K562 (cell line): ENCODE results near the gene PACS1. TPM values are rescaled to one million over a fixed set of nuclear protein-coding genes. Genes with fewer than 3 reads are reported as not detected.

ENCODE experiments used
- CREBBP ChIP-seq: IDR thresholded peaks from one replicate; pipeline ENCODE4 v1.6.1; 2012; ENCODE audit warnings: low read depth, mild to moderate bottlenecking, control low read depth, inconsistent platforms, low read length
- EGR1 ChIP-seq: fragments of 450-650 bp; conservative IDR thresholded peaks from 2 replicates; pipeline ENCODE4 v1.6.1; 2017; ENCODE audit warnings: mild to moderate bottlenecking
- ILF3 ChIP-seq: fragments of 450-650 bp; IDR thresholded peaks from 2 replicates; pipeline ENCODE4 v1.6.1; 2018; ENCODE audit warnings: antibody characterized with exemption, mild to moderate bottlenecking, moderate library complexity, borderline replicate concordance
- KLF16 ChIP-seq: IDR thresholded peaks from 2 replicates; pipeline ENCODE4 v1.6.1; 2016; ENCODE audit warnings: antibody characterized with exemption
- MED1 ChIP-seq: sonication (generic); formaldehyde crosslinking; IDR thresholded peaks from 2 replicates; pipeline ENCODE4 v1.8.1; 2023; ENCODE audit warnings: missing genetic modification reagents, borderline replicate concordance
- MEF2A ChIP-seq: IDR thresholded peaks from 2 replicates; pipeline ENCODE4 v1.6.1; 2011; ENCODE audit warnings: low read depth, mild to moderate bottlenecking, low read length, moderate library complexity; ENCODE audit not compliant: control insufficient read depth
- POLR2H ChIP-seq: IDR thresholded peaks from 2 replicates; pipeline ENCODE4 v1.6.1; 2016; ENCODE audit warnings: missing genetic modification characterization, low read depth, mild to moderate bottlenecking, control low read depth, missing compliant biosample characterization, moderate library complexity
- SUPT5H ChIP-seq: fragments of 450-650 bp; IDR thresholded peaks from 2 replicates; pipeline ENCODE4 v1.6.1; 2016
- TCF15 ChIP-seq: fragments of 250-450 bp; sonication (Bioruptor Pico); IDR thresholded peaks from 2 replicates; pipeline ENCODE4 v1.8.0; 2022; ENCODE audit warnings: moderate library complexity, mild to moderate bottlenecking, inconsistent platforms
- TEAD2 ChIP-seq: fragments of 450-650 bp; IDR thresholded peaks from 2 replicates; pipeline ENCODE4 v1.6.1; 2016; ENCODE audit warnings: missing genetic modification characterization, control low read depth, missing compliant biosample characterization
- TFAM ChIP-seq: fragments of 250-450 bp; sonication (Bioruptor Pico); conservative IDR thresholded peaks from 2 replicates; pipeline ENCODE4 v1.5.0; 2021; ENCODE audit warnings: mild to moderate bottlenecking, moderate library complexity
- ZFX ChIP-seq: sonication (generic); formaldehyde crosslinking; IDR thresholded peaks from 2 replicates; pipeline ENCODE4 v1.8.0; 2022; ENCODE audit warnings: mild to moderate bottlenecking, missing genetic modification reagents, moderate library complexity
- ZNF316 ChIP-seq: fragments of 450-650 bp; IDR thresholded peaks from 2 replicates; pipeline ENCODE4 v1.6.1; 2016
- ZNF75A ChIP-seq: fragments of 450-650 bp; formaldehyde crosslinking; IDR thresholded peaks from 2 replicates; pipeline ENCODE4 v1.4.0; 2020; ENCODE audit warnings: mild to moderate bottlenecking
- polyA plus RNA-seq, 8 experiments: library from polyadenylated mRNA; depleted of rRNA in 4 of 8; stranded (reverse) in 5 of 8; unstranded in 3 of 8; fragments of >200 nt; fragmentation: Nextera tagmentation in 2 of 8; fragmentation: Illumina TruSeq in 1 of 8; extraction: Ambion mirVana in 2 of 8; extraction: Trizol in 1 of 8; gene quantifications; 2 replicates each; pipeline versions ENCODE4 v1.2.1 to v1.2.3, GENCODE V29; 2011 to 2014; ENCODE audit warnings: inconsistent platforms in 1 of 8, missing spikeins in 1 of 8
- total RNA-seq, 7 experiments: library from RNA; depleted of rRNA in 6 of 7; stranded (reverse); fragments of >200 nt in 6 of 7; fragmentation: Illumina TruSeq in 2 of 7; extraction: Trizol in 2 of 7; gene quantifications; 2 replicates each; pipeline versions ENCODE4 v1.2.1 to v1.2.3, GENCODE V29; 2011 to 2021; ENCODE audit warnings: low replicate concordance in 1 of 7
- TF ChIP-seq, protein P1 (sequence below): fragments of 250-450 bp; sonication (Bioruptor Pico); IDR thresholded peaks from 2 replicates; pipeline ENCODE4 v1.4.0; 2020; ENCODE audit warnings: mild to moderate bottlenecking, moderate library complexity
- TF ChIP-seq, protein P2 (sequence below): fragments of 450-650 bp; IDR thresholded peaks from 2 replicates; pipeline ENCODE4 v1.6.1; 2016; ENCODE audit warnings: missing biosample characterization, missing genetic modification characterization
- TF ChIP-seq, protein P3 (sequence below), 3 experiments: IDR thresholded peaks in 2 of 3; conservative IDR thresholded peaks in 1 of 3; 2 replicates each; pipeline ENCODE4 v1.5.1; 2011 to 2012; ENCODE audit warnings: low read length in 3 of 3, mild to moderate bottlenecking in 3 of 3, control low read depth in 2 of 3, improper control_type of control experiment in 1 of 3, inconsistent platforms in 1 of 3, low read depth in 1 of 3, mixed read lengths in 1 of 3, moderate library complexity in 1 of 3; ENCODE audit not compliant: insufficient read depth in 2 of 3
- TF ChIP-seq, protein P4 (sequence below): IDR thresholded peaks from 2 replicates; pipeline ENCODE4 v1.6.1; 2011; ENCODE audit warnings: borderline replicate concordance, low read depth, mild to moderate bottlenecking, moderate library complexity, low read length; ENCODE audit not compliant: insufficient read depth, poor library complexity, severe bottlenecking

Gene PACS1
- total and polyA plus RNA-seq, 9 of the 15 experiments (the other 6 are each of a cell fraction or from before 2014, with no cell fraction given): 0.34 to 28.1 (median 8.5) TPM

DNA sequence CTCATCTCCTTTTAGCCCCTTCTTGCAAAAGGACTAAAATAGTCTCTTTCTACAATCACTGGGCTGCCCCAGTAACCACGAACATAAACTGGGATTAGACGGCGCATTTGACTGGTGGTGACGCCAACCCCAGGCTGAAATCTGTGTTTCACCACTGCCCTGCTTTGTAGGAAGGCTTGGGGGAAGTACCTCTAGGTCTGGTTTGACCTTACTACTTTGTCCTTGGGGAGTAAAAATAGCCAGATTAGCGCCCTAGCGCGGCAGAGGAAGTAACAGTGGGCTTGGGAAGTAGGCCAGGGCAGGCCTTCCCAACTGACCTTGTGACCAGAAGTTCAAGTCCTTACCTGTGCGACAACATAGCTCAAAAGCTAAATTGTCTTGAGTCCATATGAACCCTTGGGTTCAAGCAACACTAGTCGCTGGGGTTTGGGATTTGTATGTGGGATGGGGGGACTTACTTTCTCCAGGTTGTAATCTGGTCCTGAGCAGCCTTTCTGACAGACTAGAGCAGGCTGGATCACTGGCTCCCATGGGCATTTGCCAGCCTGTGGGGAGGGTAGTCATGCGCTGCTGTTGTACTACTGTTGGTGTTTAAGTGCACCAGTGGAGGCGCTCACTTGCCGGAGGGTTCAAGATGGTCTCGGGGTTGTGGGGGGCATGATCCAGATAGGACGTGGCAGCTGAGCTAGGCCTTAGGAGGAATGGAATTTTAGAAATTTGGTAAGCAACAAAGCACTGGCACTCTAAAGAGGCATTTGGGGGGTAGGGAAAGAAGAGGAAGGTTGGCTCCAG is 953 bp upstream of the PACS1 start (continued):
- TF ChIP-seq, protein P1, sequence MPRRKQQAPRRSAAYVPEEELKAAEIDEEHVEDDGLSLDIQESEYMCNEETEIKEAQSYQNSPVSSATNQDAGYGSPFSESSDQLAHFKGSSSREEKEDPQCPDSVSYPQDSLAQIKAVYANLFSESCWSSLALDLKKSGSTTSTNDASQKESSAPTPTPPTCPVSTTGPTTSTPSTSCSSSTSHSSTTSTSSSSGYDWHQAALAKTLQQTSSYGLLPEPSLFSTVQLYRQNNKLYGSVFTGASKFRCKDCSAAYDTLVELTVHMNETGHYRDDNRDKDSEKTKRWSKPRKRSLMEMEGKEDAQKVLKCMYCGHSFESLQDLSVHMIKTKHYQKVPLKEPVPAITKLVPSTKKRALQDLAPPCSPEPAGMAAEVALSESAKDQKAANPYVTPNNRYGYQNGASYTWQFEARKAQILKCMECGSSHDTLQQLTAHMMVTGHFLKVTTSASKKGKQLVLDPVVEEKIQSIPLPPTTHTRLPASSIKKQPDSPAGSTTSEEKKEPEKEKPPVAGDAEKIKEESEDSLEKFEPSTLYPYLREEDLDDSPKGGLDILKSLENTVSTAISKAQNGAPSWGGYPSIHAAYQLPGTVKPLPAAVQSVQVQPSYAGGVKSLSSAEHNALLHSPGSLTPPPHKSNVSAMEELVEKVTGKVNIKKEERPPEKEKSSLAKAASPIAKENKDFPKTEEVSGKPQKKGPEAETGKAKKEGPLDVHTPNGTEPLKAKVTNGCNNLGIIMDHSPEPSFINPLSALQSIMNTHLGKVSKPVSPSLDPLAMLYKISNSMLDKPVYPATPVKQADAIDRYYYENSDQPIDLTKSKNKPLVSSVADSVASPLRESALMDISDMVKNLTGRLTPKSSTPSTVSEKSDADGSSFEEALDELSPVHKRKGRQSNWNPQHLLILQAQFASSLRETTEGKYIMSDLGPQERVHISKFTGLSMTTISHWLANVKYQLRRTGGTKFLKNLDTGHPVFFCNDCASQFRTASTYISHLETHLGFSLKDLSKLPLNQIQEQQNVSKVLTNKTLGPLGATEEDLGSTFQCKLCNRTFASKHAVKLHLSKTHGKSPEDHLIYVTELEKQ (CRISPR knock-in tag): no peak
- TF ChIP-seq POLR2H (tag): no peak
- TF ChIP-seq ZNF75A (CRISPR knock-in tag): no peak
- no peak for TF ChIP-seq EGR1
- TF ChIP-seq CREBBP: no peak
- no peak for TF ChIP-seq TEAD2 (tag)
- TF ChIP-seq, protein P2, sequence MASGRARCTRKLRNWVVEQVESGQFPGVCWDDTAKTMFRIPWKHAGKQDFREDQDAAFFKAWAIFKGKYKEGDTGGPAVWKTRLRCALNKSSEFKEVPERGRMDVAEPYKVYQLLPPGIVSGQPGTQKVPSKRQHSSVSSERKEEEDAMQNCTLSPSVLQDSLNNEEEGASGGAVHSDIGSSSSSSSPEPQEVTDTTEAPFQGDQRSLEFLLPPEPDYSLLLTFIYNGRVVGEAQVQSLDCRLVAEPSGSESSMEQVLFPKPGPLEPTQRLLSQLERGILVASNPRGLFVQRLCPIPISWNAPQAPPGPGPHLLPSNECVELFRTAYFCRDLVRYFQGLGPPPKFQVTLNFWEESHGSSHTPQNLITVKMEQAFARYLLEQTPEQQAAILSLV (tag): no peak
- no peak for TF ChIP-seq ZNF316
- TF ChIP-seq, protein P3, sequence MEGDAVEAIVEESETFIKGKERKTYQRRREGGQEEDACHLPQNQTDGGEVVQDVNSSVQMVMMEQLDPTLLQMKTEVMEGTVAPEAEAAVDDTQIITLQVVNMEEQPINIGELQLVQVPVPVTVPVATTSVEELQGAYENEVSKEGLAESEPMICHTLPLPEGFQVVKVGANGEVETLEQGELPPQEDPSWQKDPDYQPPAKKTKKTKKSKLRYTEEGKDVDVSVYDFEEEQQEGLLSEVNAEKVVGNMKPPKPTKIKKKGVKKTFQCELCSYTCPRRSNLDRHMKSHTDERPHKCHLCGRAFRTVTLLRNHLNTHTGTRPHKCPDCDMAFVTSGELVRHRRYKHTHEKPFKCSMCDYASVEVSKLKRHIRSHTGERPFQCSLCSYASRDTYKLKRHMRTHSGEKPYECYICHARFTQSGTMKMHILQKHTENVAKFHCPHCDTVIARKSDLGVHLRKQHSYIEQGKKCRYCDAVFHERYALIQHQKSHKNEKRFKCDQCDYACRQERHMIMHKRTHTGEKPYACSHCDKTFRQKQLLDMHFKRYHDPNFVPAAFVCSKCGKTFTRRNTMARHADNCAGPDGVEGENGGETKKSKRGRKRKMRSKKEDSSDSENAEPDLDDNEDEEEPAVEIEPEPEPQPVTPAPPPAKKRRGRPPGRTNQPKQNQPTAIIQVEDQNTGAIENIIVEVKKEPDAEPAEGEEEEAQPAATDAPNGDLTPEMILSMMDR (IDR thresholded peaks at IDR 0.05 in 2 of 3, conservative IDR thresholded peaks at IDR 0.05 in 1 of 3; ENCODE audit: insufficient read depth in 2 of 3, low read depth in 1 of 3, low read length in 3 of 3): 0 out of 6 replicates have a peak, but pooled peaks of 2 of the 3 experiments have one; percentile 9 to 20
- peak; percentile 53; the same call in 1 of the 2 replicates for TF ChIP-seq MEF2A
- TF ChIP-seq, protein P4, sequence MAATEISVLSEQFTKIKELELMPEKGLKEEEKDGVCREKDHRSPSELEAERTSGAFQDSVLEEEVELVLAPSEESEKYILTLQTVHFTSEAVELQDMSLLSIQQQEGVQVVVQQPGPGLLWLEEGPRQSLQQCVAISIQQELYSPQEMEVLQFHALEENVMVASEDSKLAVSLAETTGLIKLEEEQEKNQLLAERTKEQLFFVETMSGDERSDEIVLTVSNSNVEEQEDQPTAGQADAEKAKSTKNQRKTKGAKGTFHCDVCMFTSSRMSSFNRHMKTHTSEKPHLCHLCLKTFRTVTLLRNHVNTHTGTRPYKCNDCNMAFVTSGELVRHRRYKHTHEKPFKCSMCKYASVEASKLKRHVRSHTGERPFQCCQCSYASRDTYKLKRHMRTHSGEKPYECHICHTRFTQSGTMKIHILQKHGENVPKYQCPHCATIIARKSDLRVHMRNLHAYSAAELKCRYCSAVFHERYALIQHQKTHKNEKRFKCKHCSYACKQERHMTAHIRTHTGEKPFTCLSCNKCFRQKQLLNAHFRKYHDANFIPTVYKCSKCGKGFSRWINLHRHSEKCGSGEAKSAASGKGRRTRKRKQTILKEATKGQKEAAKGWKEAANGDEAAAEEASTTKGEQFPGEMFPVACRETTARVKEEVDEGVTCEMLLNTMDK: peak; percentile 1
- TF ChIP-seq TCF15: no peak
- no peak for TF ChIP-seq MED1 (CRISPR knock-in tag)
- peak; percentile 74 for TF ChIP-seq ZFX
- TF ChIP-seq TFAM (CRISPR knock-in tag): no peak
- TF ChIP-seq KLF16: no peak
- TF ChIP-seq SUPT5H: peak; percentile 62; the same call in 1 of the 2 replicates
- no peak for TF ChIP-seq ILF3
